ENCODE data around the gene CHRNG. TPM values are rescaled to one million over a fixed set of nuclear protein-coding genes. Genes with fewer than 3 reads are reported as not detected.
"Not testable (repeated sequence)": the region's sequence is repeated elsewhere in the genome, so short reads cannot be mapped to it uniquely, and the experiment has no call there.

The CHRNG gene
- total and polyA plus RNA-seq, 2 experiments from 2014 or later = 0.28 TPM; not detected in 1

- DNase-seq (ENCODE audit: low read depth in 1 of 2, low spot score in 1 of 2) = no peak
- no peak overlapping the region for H3K4me3 ChIP-seq
- H3K36me3 ChIP-seq = no peaks in the 10 kb centered on the region
- H3K27ac ChIP-seq = no peak overlapping the region
- no peak for TF ChIP-seq CTCF (IDR thresholded peaks at IDR 0.05; ENCODE audit: low read depth, low read length)
- no peaks in the 10 kb centered on the region for H3K9me3 ChIP-seq (ENCODE audit: low read depth)
- peaks cover 2% of the 10 kb centered on the region for H3K4me1 ChIP-seq (ENCODE audit: low read depth)
- no peaks in the 10 kb centered on the region for H3K27me3 ChIP-seq
Observed at GRCh38 chr2:232529806-232530547, 9.5 kb upstream of the CHRNG start.

GRCh38 chr2:232530626-232531260, 8.7 kb upstream of the CHRNG start:
- DNase-seq (ENCODE audit: low read depth in 1 of 2, low spot score in 1 of 2) = no peak
- Histone ChIP-seq H3K36me3 (no peaks in the 10 kb centered on the region), H3K4me3 (no peak overlapping the region), H3K27me3 (no peaks in the 10 kb centered on the region), H3K27ac (no peak overlapping the region), H3K9me3 (ENCODE audit: low read depth) (no peaks in the 10 kb centered on the region), H3K4me1 (ENCODE audit: low read depth) (no peaks in the 10 kb centered on the region)
- no peak for TF ChIP-seq CTCF (IDR thresholded peaks at IDR 0.05; ENCODE audit: low read depth, low read length)

- Histone ChIP-seq H3K27me3 (no peaks in the 10 kb centered on the region), H3K4me1 (ENCODE audit: low read depth) (no peaks in the 10 kb centered on the region), H3K4me3 (no peak overlapping the region), H3K9me3 (ENCODE audit: low read depth) (no peaks in the 10 kb centered on the region), H3K27ac (no peak overlapping the region), H3K36me3 (no peaks in the 10 kb centered on the region)
- DNase-seq (ENCODE audit: low read depth in 1 of 2, low spot score in 1 of 2) = peak in 1 of 2 donors; percentile 40
- no peak for TF ChIP-seq CTCF (IDR thresholded peaks at IDR 0.05; ENCODE audit: low read depth, low read length)
Observed at GRCh38 chr2:232532419-232532818, 7.1 kb upstream of the CHRNG start.

- not testable (repeated sequence) for H3K4me3 ChIP-seq; H3K27ac ChIP-seq; H3K9me3 ChIP-seq (ENCODE audit: low read depth); H3K4me1 ChIP-seq (ENCODE audit: low read depth); H3K36me3 ChIP-seq; H3K27me3 ChIP-seq; DNase-seq (ENCODE audit: low read depth in 1 of 2, low spot score in 1 of 2)
Observed at GRCh38 chr2:232532821-232533220, 6.7 kb upstream of the CHRNG start.

GRCh38 chr2:232533944-232534710, 5.4 kb upstream of the CHRNG start:
- Histone ChIP-seq H3K9me3 (ENCODE audit: low read depth) (no peaks in the 10 kb centered on the region), H3K36me3 (no peaks in the 10 kb centered on the region), H3K27ac (no peak overlapping the region), H3K4me3 (no peak overlapping the region), H3K4me1 (ENCODE audit: low read depth) (peaks cover under 1% of the 10 kb centered on the region), H3K27me3 (no peaks in the 10 kb centered on the region)
- DNase-seq (ENCODE audit: low read depth in 1 of 2, low spot score in 1 of 2) = peak in 1 of 2 donors; percentile 59
- TF ChIP-seq CTCF (IDR thresholded peaks at IDR 0.05; ENCODE audit: low read depth, low read length) = no peak
